GM12878 (cell line): ENCODE results near the gene ETV7. TPM values are rescaled to one million over a fixed set of nuclear protein-coding genes. Genes with fewer than 3 reads are reported as not detected.

Experiments
- ATAC-seq: fragments of 200-7000 bp; cut with Tn5 transposase; 3 replicates; pipeline ENCODE4 v1.9.1; 2020; ENCODE audit warnings: mild to moderate bottlenecking, moderate library complexity
- BruUV-seq: library from RNA; stranded (reverse); fragments of 400-500 nt; replicated peaks from 2 replicates; lab custom pipeline; 2021; lab: Mats Ljungman, UMichigan
- CTCF ChIA-PET: fragments of 300-600 bp; sonication (Branson Sonifier 250); formaldehyde crosslinking; extraction: SDS; loops from one replicate; lab custom pipeline; 2021; ENCODE audit warnings: inconsistent platforms; lab: Yijun Ruan, JAX
- POLR2A ChIA-PET: fragments of 350-600 bp; formaldehyde crosslinking; extraction: SDS; loops from one replicate; lab custom pipeline; 2021; ENCODE audit warnings: inconsistent platforms; lab: Charles Lee
- RAD21 ChIA-PET: fragments of 300-600 bp; sonication (Branson Sonifier 250); formaldehyde crosslinking; loops from one replicate; lab custom pipeline; 2023; ENCODE audit warnings: antibody characterized with exemption; ENCODE audit not compliant: unreplicated experiment; lab: Charles Lee
- SMC1A ChIA-PET: fragments of 300-600 bp; sonication (Branson Sonifier 250); formaldehyde crosslinking; loops from one replicate; lab custom pipeline; 2023; ENCODE audit not compliant: unreplicated experiment, uncharacterized antibody; lab: Charles Lee
- DNase-seq: peaks from one replicate; pipeline ENCODE4 v3.0.0-alpha.2; 2011; ENCODE audit warnings: low read depth, low spot score
- FAIRE-seq: peaks from 3 replicates; lab custom pipeline; 2011; peaks lifted over from hg19 to GRCh38; lab: Jason Lieb, UNC
- H2AFZ ChIP-seq: 2 replicates; pipeline ENCODE4 v1.6.0; 2011; ENCODE audit warnings: low read depth, low read length, control low read depth; ENCODE audit not compliant: control insufficient read depth
- H3K27ac ChIP-seq: 2 replicates; pipeline ENCODE4 v1.5.1; 2011; ENCODE audit warnings: control low read depth; ENCODE audit not compliant: control insufficient read depth, insufficient read depth
- H3K27me3 ChIP-seq, 2 experiments: replicated peaks in 1 of 2; 2 replicates each; pipeline versions ENCODE4 v1.6.0 to v1.6.1; 2011; ENCODE audit warnings: low read length in 1 of 2; ENCODE audit not compliant: control insufficient read depth in 2 of 2, insufficient read depth in 2 of 2
- H3K36me3 ChIP-seq, 2 experiments: 2 replicates each; pipeline ENCODE4 v1.5.1; 2011; ENCODE audit warnings: low read length in 1 of 2; ENCODE audit not compliant: control insufficient read depth in 2 of 2, insufficient read depth in 2 of 2
- H3K4me1 ChIP-seq: 2 replicates; pipeline ENCODE4 v1.6.1; 2011; ENCODE audit warnings: mild to moderate bottlenecking, low read length, moderate library complexity, mixed read lengths; ENCODE audit not compliant: control insufficient read depth, insufficient read depth
- H3K4me2 ChIP-seq: 2 replicates; pipeline ENCODE4 v1.6.0; 2011; ENCODE audit warnings: control low read depth; ENCODE audit not compliant: control insufficient read depth, insufficient read depth
- H3K4me3 ChIP-seq: fragments of 200-600 bp; sonication (generic); 2 replicates; pipeline ENCODE4 v1.5.1; 2016
- H3K79me2 ChIP-seq: 2 replicates; pipeline ENCODE4 v1.6.0; 2011; ENCODE audit warnings: low read length; ENCODE audit not compliant: control insufficient read depth, insufficient read depth
- H3K9ac ChIP-seq: 2 replicates; pipeline ENCODE4 v1.8.0; 2011; ENCODE audit warnings: low read length, control low read depth, mixed read lengths; ENCODE audit not compliant: control insufficient read depth, insufficient read depth
- H3K9me3 ChIP-seq: replicated peaks from 3 replicates; pipeline ENCODE4 v1.5.1; 2011; ENCODE audit warnings: mild to moderate bottlenecking, low read length; ENCODE audit not compliant: control insufficient read depth, insufficient read depth
- H4K20me1 ChIP-seq: 2 replicates; pipeline ENCODE4 v1.6.0; 2011; ENCODE audit not compliant: control insufficient read depth, insufficient read depth
- BACH1 ChIP-seq: fragments of 450-650 bp; IDR thresholded peaks from 2 replicates; pipeline ENCODE4 v1.6.1; 2017; ENCODE audit warnings: mild to moderate bottlenecking, borderline replicate concordance
- IRF4 ChIP-seq: IDR thresholded peaks from 2 replicates; pipeline ENCODE4 v1.6.1; 2011; ENCODE audit warnings: low read depth, low read length
- PML ChIP-seq: IDR thresholded peaks from 2 replicates; pipeline ENCODE4 v1.6.1; 2012; ENCODE audit warnings: low read length, inconsistent platforms
- POLR2AphosphoS5 ChIP-seq: IDR thresholded peaks from 2 replicates; pipeline ENCODE4 v1.6.1; 2011; ENCODE audit warnings: mild to moderate bottlenecking, low read length, inconsistent platforms
- SIX5 ChIP-seq: IDR thresholded peaks from 2 replicates; pipeline ENCODE4 v1.6.1; 2011; ENCODE audit warnings: mild to moderate bottlenecking, low read depth, low read length, moderate library complexity; ENCODE audit not compliant: severe bottlenecking
- TCF12 ChIP-seq: IDR thresholded peaks from 2 replicates; pipeline ENCODE4 v1.6.1; 2011; ENCODE audit warnings: low read depth, mild to moderate bottlenecking, low read length
- WRNIP1 ChIP-seq: IDR thresholded peaks from 2 replicates; pipeline ENCODE4 v1.6.1; 2011; ENCODE audit warnings: low read depth, low read length, improper control_type of control experiment, borderline replicate concordance
- WGBS: methylation state at CpG from one replicate; pipeline ENCODE4 v1.1.6; 2016; ENCODE audit warnings: low lambda C conversion rate; ENCODE audit not compliant: insufficient replicate concordance, insufficient coverage; ENCODE audit errors: missing lambda C conversion rate; 5-methylcytosine and 5-hydroxymethylcytosine counted together
- in situ Hi-C: fragments of 300-500 bp; cut with MboI; formaldehyde crosslinking; loops from 9 replicates; pipeline ENCODE4 v1.14.3; 2018; ENCODE audit warnings: mixed read lengths
- intact Hi-C: fragments of 100-400 bp; cut with micrococcal nuclease; formaldehyde crosslinking; loops from one replicate; pipeline ENCODE4 v1.14.2; 2022; ENCODE audit not compliant: unreplicated experiment
- polyA plus RNA-seq, 11 experiments: library from polyadenylated mRNA; depleted of rRNA in 4 of 11; unstranded in 6 of 11; stranded (reverse) in 5 of 11; fragments of >200 nt; fragmentation: Nextera tagmentation in 4 of 11; fragmentation: Illumina TruSeq in 1 of 11; extraction: Ambion mirVana in 4 of 11; extraction: Trizol in 1 of 11; gene quantifications; 1 replicate in 1 of 11; 2 replicates in 10 of 11; pipeline versions ENCODE4 v1.2.1 to v1.2.3, GENCODE V29; 2011 to 2016; ENCODE audit warnings: inconsistent platforms in 2 of 11, missing spikeins in 2 of 11, low read depth in 1 of 11
- total RNA-seq, 4 experiments: library from RNA; depleted of rRNA in 3 of 4; stranded (reverse); fragments of >200 nt in 3 of 4; fragmentation: Illumina TruSeq in 1 of 4; extraction: Trizol in 1 of 4; gene quantifications; 2 replicates each; pipeline versions ENCODE4 v1.2.1 to v1.2.3, GENCODE V29; 2013 to 2021
- TF ChIP-seq, protein P1 (sequence below): IDR thresholded peaks from 2 replicates; pipeline ENCODE4 v1.6.1; 2012; ENCODE audit warnings: low read depth, low read length, improper control_type of control experiment
- TF ChIP-seq, protein P2 (sequence below): fragments of 450-650 bp; formaldehyde crosslinking; IDR thresholded peaks from 2 replicates; pipeline ENCODE4 v1.4.0; 2022; ENCODE audit warnings: mild to moderate bottlenecking, moderate library complexity
- TF ChIP-seq, protein P3 (sequence below): fragments of 450-650 bp; IDR thresholded peaks from 2 replicates; pipeline ENCODE4 v1.6.1; 2018; ENCODE audit warnings: borderline replicate concordance, mild to moderate bottlenecking; ENCODE audit not compliant: partially characterized antibody

Gene ETV7
- total and polyA plus RNA-seq, 10 of the 15 experiments (the other 5 are each of a cell fraction or from before 2014, with no cell fraction given), result 0.04 to 1.8 (median 1.3) TPM

DNA sequence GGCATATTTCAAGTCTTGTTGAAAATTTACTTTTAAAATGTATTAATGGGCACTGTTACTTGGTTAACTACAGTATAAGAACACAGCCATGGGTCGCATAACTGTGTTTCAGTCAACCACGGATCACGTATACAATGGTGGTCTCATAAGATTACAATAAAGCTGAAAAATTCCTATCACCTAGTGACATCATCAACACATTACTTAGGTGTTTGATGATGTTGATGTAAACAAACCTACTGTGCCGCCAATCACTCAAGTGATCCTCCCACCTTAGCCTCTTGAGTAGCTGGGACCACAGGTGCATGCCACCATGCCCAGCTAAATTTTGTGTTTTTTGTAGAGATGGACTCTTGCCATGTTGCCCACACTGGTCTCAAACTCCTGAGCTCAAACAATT, 16.7 kb upstream of the ETV7 start:
- DNase-seq (no peak), FAIRE-seq (no peak), ATAC-seq (no peak)
- no peak overlapping the region for H3K27ac ChIP-seq
- H3K27me3 ChIP-seq, result no peaks in the 10 kb centered on the region
- TF ChIP-seq IRF4, result no peak
- BruUV-seq, result no TSS peak
- no peak overlapping the region for H3K4me3 ChIP-seq
- H3K36me3 ChIP-seq, result no peaks in the 10 kb centered on the region
- H3K9me3 ChIP-seq, result no peaks in the 10 kb centered on the region; the same call in 1 of the 3 replicates
- H3K4me1 ChIP-seq, result peaks cover 8% of the 10 kb centered on the region
- intact Hi-C loops (no loop called here), in situ Hi-C loops (no loop called here)
- H4K20me1 ChIP-seq, result no peaks in the 10 kb centered on the region
- no peak overlapping the region for H2AFZ ChIP-seq
- H3K79me2 ChIP-seq, result no peaks in the 10 kb centered on the region
- no peak overlapping the region for H3K4me2 ChIP-seq
- WGBS, result 96% methylated on average over 4 of the region's 4 CpGs
- H3K9ac ChIP-seq, result no peak overlapping the region
- CTCF ChIA-PET, result interaction anchor here (1.3 kb wide), 1 partner anchor 8 kb away, joined by 5 read pairs; no protein-coding TSS in a partner anchor
- RAD21 ChIA-PET, result interaction anchor here (0.5 to 0.6 kb wide), 2 partner anchors 175 to 205 kb away, joined by 3 read pairs; no protein-coding TSS in a partner anchor
- SMC1A ChIA-PET, result interaction anchor here (0.6 kb wide), 1 partner anchor 60 kb away, joined by 3 read pairs; no protein-coding TSS in a partner anchor
- POLR2A ChIA-PET, result no interaction called here

DNA sequence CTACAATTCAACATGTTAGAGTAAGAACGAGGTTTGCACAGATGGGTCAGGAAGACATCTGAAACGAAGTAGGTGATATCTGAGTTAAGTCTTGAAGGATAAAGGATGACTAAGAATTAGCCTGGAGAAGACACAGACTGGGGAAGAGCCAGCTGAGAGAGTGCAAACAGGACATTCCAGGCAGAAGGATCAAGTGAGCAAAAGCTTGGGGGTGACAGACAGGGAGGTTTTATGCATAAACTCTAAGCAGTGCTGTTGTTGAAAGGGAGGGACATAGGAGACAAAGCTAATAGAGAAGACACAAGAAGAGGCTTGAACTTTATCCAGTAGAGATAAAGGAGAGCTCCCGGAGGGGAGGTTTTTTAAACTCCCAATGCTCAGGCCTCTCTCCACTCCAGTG, 15.0 kb upstream of the ETV7 start:
- POLR2A ChIA-PET, result no interaction called here
- no peaks in the 10 kb centered on the region for H4K20me1 ChIP-seq
- H3K27me3 ChIP-seq, result no peaks in the 10 kb centered on the region
- WGBS, result 67% methylated on average over 3 of the region's 3 CpGs
- no peak for ATAC-seq
- BruUV-seq, result no TSS peak
- H3K4me1 ChIP-seq, result peaks cover 8% of the 10 kb centered on the region
- intact Hi-C loops, result no loop called here
- H3K36me3 ChIP-seq, result no peaks in the 10 kb centered on the region
- no peak for FAIRE-seq
- no peak overlapping the region for H3K27ac ChIP-seq
- no peaks in the 10 kb centered on the region for H3K79me2 ChIP-seq
- RAD21 ChIA-PET, result interaction anchor here (0.6 to 0.7 kb wide), 2 partner anchors 44 to 575 kb away, joined by 3 to 4 read pairs; no protein-coding TSS in a partner anchor
- SMC1A ChIA-PET, result interaction anchor here (0.6 to 1.0 kb wide), 2 partner anchors 19 to 161 kb away, joined by 3 to 8 read pairs; no protein-coding TSS in a partner anchor
- no peak overlapping the region for H3K4me3 ChIP-seq
- no peak overlapping the region for H2AFZ ChIP-seq
- no peak for DNase-seq
- H3K9me3 ChIP-seq, result no peaks in the 10 kb centered on the region; the same call in 1 of the 3 replicates
- in situ Hi-C loops, result no loop called here
- no peak overlapping the region for H3K9ac ChIP-seq
- H3K4me2 ChIP-seq, result no peak overlapping the region
- CTCF ChIA-PET, result interaction anchor here (0.7 kb wide), 2 partner anchors 43 to 177 kb away, joined by 3 to 4 read pairs; no protein-coding TSS in a partner anchor
- no peak for TF ChIP-seq TCF12
- TF ChIP-seq, protein P1, sequence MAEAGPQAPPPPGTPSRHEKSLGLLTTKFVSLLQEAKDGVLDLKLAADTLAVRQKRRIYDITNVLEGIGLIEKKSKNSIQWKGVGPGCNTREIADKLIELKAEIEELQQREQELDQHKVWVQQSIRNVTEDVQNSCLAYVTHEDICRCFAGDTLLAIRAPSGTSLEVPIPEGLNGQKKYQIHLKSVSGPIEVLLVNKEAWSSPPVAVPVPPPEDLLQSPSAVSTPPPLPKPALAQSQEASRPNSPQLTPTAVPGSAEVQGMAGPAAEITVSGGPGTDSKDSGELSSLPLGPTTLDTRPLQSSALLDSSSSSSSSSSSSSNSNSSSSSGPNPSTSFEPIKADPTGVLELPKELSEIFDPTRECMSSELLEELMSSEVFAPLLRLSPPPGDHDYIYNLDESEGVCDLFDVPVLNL, result no peak
- TF ChIP-seq, protein P2, sequence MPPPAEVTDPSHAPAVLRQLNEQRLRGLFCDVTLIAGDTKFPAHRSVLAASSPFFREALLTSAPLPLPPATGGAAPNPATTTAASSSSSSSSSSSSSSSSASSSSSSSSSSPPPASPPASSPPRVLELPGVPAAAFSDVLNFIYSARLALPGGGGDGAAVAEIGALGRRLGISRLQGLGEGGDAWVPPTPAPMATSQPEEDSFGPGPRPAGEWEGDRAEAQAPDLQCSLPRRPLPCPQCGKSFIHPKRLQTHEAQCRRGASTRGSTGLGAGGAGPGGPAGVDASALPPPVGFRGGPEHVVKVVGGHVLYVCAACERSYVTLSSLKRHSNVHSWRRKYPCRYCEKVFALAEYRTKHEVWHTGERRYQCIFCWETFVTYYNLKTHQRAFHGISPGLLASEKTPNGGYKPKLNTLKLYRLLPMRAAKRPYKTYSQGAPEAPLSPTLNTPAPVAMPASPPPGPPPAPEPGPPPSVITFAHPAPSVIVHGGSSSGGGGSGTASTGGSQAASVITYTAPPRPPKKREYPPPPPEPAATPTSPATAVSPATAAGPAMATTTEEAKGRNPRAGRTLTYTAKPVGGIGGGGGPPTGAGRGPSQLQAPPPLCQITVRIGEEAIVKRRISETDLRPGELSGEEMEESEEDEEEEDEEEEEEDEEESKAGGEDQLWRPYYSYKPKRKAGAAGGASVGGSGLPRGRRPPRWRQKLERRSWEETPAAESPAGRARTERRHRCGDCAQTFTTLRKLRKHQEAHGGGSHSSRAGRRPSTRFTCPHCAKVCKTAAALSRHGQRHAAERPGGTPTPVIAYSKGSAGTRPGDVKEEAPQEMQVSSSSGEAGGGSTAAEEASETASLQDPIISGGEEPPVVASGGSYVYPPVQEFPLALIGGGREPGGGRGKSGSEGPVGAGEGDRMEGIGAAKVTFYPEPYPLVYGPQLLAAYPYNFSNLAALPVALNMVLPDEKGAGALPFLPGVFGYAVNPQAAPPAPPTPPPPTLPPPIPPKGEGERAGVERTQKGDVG (CRISPR knock-in tag), result no peak
- no peak for TF ChIP-seq SIX5
- TF ChIP-seq PML, result no peak
- TF ChIP-seq, protein P3, sequence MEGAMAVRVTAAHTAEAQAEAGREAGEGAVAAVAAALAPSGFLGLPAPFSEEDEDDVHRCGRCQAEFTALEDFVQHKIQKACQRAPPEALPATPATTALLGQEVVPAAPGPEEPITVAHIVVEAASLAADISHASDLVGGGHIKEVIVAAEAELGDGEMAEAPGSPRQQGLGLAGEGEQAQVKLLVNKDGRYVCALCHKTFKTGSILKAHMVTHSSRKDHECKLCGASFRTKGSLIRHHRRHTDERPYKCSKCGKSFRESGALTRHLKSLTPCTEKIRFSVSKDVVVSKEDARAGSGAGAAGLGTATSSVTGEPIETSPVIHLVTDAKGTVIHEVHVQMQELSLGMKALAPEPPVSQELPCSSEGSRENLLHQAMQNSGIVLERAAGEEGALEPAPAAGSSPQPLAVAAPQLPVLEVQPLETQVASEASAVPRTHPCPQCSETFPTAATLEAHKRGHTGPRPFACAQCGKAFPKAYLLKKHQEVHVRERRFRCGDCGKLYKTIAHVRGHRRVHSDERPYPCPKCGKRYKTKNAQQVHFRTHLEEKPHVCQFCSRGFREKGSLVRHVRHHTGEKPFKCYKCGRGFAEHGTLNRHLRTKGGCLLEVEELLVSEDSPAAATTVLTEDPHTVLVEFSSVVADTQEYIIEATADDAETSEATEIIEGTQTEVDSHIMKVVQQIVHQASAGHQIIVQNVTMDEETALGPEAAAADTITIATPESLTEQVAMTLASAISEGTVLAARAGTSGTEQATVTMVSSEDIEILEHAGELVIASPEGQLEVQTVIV, result no peak
- no peak for TF ChIP-seq POLR2AphosphoS5
- TF ChIP-seq WRNIP1, result no peak
- no peak for TF ChIP-seq BACH1
